ENCODE data around the gene BTN1A1. TPM values are rescaled to one million over a fixed set of nuclear protein-coding genes. Genes with fewer than 3 reads are reported as not detected.

The BTN1A1 gene
- total and polyA plus RNA-seq, 9 of the 15 experiments (the other 6 are each of a cell fraction or from before 2014, with no cell fraction given), result 0.01 to 0.15 (median 0.06) TPM; not detected in 4

DNA sequence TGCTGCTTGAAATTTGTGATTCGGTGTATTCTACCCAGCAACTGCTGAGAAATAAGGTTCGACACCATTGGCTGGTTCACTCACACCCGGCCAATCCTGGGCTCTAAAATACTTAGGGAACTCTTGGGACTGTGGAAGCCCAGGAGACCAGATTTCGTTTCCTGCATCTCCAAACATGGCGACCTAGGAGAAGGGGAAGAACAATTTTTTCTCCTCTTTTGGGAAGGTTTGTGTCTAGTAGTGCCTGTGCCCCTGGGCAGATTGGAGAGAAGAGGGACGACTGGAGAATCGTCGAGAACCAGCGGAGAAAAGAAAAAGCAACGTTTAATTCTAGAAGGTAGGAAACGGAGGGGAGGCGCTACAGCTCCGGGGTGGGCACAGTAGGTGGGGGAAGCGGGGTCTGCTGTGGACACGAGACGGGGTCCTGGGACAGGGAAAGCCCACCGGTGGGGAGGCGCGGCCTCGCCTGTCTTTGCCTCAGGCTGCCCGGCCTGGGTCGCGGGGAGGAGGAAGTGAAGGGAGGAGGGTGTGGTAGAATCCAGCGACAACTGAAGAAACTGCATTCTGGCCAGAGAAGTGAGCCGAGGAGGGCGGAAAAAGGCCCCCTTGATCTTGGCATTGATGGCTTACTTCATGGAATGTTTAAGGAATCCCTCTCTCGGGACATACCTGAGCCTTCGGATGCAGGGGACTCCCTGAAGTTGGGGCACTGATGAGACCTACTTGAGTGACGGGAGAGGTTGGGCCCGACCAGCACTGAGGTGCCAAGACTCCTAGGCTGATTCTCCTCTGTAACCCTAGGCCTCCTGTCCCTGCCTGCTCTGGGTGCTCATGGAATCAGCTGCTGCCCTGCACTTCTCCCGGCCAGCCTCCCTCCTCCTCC lies 42.1 kb upstream of the BTN1A1 start, which contains the start of gene BTN2A1 (continued):
- TF ChIP-seq MAZ (CRISPR knock-in tag; conservative IDR thresholded peaks at IDR 0.05 in 1 of 2, IDR thresholded peaks at IDR 0.05 in 1 of 2) (peak in 1 of 2 experiments; percentile 65; a peak in 2 of 4 replicates), ELF4 (CRISPR knock-in tag; IDR thresholded peaks at IDR 0.05) (peak; percentile 24; the same call in 1 of the 2 replicates), CC2D1A (IDR thresholded peaks at IDR 0.05) (0 out of 2 replicates have a peak, but pooled peaks have one; percentile 11), SRSF7 (optimal IDR thresholded peaks at IDR 0.05; ENCODE audit: low read depth, low read length) (no peak), SIN3A (IDR thresholded peaks at IDR 0.05; ENCODE audit: borderline replicate concordance in 2 of 2, control insufficient read depth in 1 of 2, low read depth in 2 of 2, low read length in 2 of 2) (0 out of 4 replicates have a peak, but pooled peaks of 1 of the 2 experiments have one; percentile 72), NBN (IDR thresholded peaks at IDR 0.05; ENCODE audit: low read depth) (peak; percentile 60; the same call in 1 of the 2 replicates), POLR2G (IDR thresholded peaks at IDR 0.05; ENCODE audit: low read depth, low read length) (peak; percentile 65), NFYB (IDR thresholded peaks at IDR 0.05; ENCODE audit: extremely low read depth, insufficient read length) (peak; percentile 49), PHF8 (IDR thresholded peaks at IDR 0.05; ENCODE audit: borderline replicate concordance, low read length) (peak; percentile 63)
- TF ChIP-seq, protein P1, sequence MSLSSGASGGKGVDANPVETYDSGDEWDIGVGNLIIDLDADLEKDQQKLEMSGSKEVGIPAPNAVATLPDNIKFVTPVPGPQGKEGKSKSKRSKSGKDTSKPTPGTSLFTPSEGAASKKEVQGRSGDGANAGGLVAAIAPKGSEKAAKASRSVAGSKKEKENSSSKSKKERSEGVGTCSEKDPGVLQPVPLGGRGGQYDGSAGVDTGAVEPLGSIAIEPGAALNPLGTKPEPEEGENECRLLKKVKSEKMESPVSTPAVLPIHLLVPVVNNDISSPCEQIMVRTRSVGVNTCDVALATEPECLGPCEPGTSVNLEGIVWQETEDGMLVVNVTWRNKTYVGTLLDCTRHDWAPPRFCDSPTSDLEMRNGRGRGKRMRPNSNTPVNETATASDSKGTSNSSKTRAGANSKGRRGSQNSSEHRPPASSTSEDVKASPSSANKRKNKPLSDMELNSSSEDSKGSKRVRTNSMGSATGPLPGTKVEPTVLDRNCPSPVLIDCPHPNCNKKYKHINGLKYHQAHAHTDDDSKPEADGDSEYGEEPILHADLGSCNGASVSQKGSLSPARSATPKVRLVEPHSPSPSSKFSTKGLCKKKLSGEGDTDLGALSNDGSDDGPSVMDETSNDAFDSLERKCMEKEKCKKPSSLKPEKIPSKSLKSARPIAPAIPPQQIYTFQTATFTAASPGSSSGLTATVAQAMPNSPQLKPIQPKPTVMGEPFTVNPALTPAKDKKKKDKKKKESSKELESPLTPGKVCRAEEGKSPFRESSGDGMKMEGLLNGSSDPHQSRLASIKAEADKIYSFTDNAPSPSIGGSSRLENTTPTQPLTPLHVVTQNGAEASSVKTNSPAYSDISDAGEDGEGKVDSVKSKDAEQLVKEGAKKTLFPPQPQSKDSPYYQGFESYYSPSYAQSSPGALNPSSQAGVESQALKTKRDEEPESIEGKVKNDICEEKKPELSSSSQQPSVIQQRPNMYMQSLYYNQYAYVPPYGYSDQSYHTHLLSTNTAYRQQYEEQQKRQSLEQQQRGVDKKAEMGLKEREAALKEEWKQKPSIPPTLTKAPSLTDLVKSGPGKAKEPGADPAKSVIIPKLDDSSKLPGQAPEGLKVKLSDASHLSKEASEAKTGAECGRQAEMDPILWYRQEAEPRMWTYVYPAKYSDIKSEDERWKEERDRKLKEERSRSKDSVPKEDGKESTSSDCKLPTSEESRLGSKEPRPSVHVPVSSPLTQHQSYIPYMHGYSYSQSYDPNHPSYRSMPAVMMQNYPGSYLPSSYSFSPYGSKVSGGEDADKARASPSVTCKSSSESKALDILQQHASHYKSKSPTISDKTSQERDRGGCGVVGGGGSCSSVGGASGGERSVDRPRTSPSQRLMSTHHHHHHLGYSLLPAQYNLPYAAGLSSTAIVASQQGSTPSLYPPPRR (CRISPR knock-in tag; IDR thresholded peaks at IDR 0.05; ENCODE audit: borderline replicate concordance), result no peak
- TF ChIP-seq, protein P2, sequence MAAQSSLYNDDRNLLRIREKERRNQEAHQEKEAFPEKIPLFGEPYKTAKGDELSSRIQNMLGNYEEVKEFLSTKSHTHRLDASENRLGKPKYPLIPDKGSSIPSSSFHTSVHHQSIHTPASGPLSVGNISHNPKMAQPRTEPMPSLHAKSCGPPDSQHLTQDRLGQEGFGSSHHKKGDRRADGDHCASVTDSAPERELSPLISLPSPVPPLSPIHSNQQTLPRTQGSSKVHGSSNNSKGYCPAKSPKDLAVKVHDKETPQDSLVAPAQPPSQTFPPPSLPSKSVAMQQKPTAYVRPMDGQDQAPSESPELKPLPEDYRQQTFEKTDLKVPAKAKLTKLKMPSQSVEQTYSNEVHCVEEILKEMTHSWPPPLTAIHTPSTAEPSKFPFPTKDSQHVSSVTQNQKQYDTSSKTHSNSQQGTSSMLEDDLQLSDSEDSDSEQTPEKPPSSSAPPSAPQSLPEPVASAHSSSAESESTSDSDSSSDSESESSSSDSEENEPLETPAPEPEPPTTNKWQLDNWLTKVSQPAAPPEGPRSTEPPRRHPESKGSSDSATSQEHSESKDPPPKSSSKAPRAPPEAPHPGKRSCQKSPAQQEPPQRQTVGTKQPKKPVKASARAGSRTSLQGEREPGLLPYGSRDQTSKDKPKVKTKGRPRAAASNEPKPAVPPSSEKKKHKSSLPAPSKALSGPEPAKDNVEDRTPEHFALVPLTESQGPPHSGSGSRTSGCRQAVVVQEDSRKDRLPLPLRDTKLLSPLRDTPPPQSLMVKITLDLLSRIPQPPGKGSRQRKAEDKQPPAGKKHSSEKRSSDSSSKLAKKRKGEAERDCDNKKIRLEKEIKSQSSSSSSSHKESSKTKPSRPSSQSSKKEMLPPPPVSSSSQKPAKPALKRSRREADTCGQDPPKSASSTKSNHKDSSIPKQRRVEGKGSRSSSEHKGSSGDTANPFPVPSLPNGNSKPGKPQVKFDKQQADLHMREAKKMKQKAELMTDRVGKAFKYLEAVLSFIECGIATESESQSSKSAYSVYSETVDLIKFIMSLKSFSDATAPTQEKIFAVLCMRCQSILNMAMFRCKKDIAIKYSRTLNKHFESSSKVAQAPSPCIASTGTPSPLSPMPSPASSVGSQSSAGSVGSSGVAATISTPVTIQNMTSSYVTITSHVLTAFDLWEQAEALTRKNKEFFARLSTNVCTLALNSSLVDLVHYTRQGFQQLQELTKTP (IDR thresholded peaks at IDR 0.05; ENCODE audit: low read depth in 1 of 2, partially characterized antibody in 2 of 2), result peak in 1 of 2 experiments; percentile 42
- TF ChIP-seq, protein P3, sequence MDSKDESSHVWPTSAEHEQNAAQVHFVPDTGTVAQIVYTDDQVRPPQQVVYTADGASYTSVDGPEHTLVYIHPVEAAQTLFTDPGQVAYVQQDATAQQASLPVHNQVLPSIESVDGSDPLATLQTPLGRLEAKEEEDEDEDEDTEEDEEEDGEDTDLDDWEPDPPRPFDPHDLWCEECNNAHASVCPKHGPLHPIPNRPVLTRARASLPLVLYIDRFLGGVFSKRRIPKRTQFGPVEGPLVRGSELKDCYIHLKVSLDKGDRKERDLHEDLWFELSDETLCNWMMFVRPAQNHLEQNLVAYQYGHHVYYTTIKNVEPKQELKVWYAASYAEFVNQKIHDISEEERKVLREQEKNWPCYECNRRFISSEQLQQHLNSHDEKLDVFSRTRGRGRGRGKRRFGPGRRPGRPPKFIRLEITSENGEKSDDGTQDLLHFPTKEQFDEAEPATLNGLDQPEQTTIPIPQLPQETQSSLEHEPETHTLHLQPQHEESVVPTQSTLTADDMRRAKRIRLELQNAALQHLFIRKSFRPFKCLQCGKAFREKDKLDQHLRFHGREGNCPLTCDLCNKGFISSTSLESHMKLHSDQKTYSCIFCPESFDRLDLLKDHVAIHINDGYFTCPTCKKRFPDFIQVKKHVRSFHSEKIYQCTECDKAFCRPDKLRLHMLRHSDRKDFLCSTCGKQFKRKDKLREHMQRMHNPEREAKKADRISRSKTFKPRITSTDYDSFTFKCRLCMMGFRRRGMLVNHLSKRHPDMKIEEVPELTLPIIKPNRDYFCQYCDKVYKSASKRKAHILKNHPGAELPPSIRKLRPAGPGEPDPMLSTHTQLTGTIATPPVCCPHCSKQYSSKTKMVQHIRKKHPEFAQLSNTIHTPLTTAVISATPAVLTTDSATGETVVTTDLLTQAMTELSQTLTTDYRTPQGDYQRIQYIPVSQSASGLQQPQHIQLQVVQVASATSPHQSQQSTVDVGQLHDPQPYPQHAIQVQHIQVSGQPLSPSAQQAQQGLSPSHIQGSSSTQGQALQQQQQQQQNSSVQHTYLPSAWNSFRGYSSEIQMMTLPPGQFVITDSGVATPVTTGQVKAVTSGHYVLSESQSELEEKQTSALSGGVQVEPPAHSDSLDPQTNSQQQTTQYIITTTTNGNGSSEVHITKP (IDR thresholded peaks at IDR 0.05; ENCODE audit: partially characterized antibody), result peak; percentile 84
